ENCODE results near the gene CTU1.

GRCh38 chr19:51084505-51084904 lies 23.7 kb downstream of the CTU1 start:
- TF ChIP-seq CTCF (IDR thresholded peaks at IDR 0.05) (no peak), POLR2A (IDR thresholded peaks at IDR 0.05) (no peak)

All from prostate gland (tissue), 2 donors.